ENCODE measurements around the gene TMEM170A.

TMEM170A gene

DNA sequence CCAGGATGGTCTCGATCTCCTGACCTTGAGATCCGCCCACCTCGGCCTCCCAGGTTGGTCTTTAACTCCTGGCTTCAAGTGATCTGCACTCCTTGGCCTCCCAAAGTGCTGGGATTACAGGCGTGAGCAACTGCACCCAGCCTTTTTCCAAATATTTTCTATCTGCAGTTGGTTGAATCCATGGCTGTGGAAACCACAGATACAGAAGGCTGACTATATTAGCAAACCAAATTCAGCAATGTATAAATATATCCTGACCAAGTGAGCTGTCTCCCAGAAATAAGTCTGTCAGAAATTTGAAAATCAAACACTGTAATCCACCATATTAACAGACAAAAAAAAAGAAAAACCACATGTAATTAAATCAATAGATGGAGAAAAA is 40.8 kb downstream of the TMEM170A start:
- H3K4me3 ChIP-seq (ENCODE audit: low read depth, low read length, poor library complexity, severe bottlenecking) = no peak overlapping the region
- H3K4me1 ChIP-seq (ENCODE audit: insufficient read depth, low read length, severe bottlenecking) = peaks cover 14% of the 10 kb centered on the region
- no peak overlapping the region for H3K4me2 ChIP-seq (ENCODE audit: low read length)
- no peaks in the 10 kb centered on the region for H3K9me3 ChIP-seq (ENCODE audit: low read length)
- no peaks in the 10 kb centered on the region for H3K9me2 ChIP-seq (ENCODE audit: low read depth, low read length)
- no peak overlapping the region for H3K9ac ChIP-seq (ENCODE audit: low read length)
- H2AFZ ChIP-seq (ENCODE audit: low read length) = no peak overlapping the region
- no peak overlapping the region for H3K27ac ChIP-seq (ENCODE audit: low read depth, low read length, poor library complexity, severe bottlenecking)
- TF ChIP-seq, protein P1, sequence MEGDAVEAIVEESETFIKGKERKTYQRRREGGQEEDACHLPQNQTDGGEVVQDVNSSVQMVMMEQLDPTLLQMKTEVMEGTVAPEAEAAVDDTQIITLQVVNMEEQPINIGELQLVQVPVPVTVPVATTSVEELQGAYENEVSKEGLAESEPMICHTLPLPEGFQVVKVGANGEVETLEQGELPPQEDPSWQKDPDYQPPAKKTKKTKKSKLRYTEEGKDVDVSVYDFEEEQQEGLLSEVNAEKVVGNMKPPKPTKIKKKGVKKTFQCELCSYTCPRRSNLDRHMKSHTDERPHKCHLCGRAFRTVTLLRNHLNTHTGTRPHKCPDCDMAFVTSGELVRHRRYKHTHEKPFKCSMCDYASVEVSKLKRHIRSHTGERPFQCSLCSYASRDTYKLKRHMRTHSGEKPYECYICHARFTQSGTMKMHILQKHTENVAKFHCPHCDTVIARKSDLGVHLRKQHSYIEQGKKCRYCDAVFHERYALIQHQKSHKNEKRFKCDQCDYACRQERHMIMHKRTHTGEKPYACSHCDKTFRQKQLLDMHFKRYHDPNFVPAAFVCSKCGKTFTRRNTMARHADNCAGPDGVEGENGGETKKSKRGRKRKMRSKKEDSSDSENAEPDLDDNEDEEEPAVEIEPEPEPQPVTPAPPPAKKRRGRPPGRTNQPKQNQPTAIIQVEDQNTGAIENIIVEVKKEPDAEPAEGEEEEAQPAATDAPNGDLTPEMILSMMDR (IDR thresholded peaks at IDR 0.05; ENCODE audit: low read length) = no peak
- H3F3A ChIP-seq (ENCODE audit: insufficient read depth, low read length) = no peaks in the 10 kb centered on the region
- no peaks in the 10 kb centered on the region for H4K20me1 ChIP-seq (ENCODE audit: insufficient read depth, low read length)
- H3K36me3 ChIP-seq (ENCODE audit: insufficient read depth, low read length) = no peaks in the 10 kb centered on the region; the same call in 1 of the 2 replicates
- no peaks in the 10 kb centered on the region for H3K27me3 ChIP-seq (ENCODE audit: insufficient read depth, low read length)
- H3K79me2 ChIP-seq (ENCODE audit: insufficient read depth, low read length) = peaks cover 62% of the 10 kb centered on the region

DNA sequence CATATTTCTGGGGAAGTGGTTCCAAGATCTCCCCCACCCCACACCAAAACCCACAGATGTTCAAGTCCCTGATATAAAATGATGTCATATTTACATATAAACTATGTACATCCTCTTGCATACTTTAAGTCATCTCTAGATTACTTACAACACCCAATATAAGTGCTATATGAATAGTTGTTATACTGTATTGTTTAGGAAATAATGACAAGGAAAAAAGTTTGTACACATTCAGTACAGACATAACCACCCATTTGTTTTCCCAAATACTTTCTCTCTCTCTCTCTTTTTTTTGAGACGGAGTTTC is 42.7 kb downstream of the TMEM170A start:
- Histone ChIP-seq H3K27me3 (ENCODE audit: insufficient read depth, low read length) (no peaks in the 10 kb centered on the region), H3K79me2 (ENCODE audit: insufficient read depth, low read length) (peaks cover 60% of the 10 kb centered on the region), H3F3A (ENCODE audit: insufficient read depth, low read length) (no peaks in the 10 kb centered on the region), H3K27ac (ENCODE audit: low read depth, low read length, poor library complexity, severe bottlenecking) (no peak overlapping the region), H3K4me2 (ENCODE audit: low read length) (no peak overlapping the region; the same call in 1 of the 2 replicates), H3K9ac (ENCODE audit: low read length) (no peak overlapping the region), H3K9me3 (ENCODE audit: low read length) (no peaks in the 10 kb centered on the region), H3K9me2 (ENCODE audit: low read depth, low read length) (no peaks in the 10 kb centered on the region), H3K4me3 (ENCODE audit: low read depth, low read length, poor library complexity, severe bottlenecking) (no peak overlapping the region), H3K4me1 (ENCODE audit: insufficient read depth, low read length, severe bottlenecking) (peaks cover 14% of the 10 kb centered on the region), H3K36me3 (ENCODE audit: insufficient read depth, low read length) (no peaks in the 10 kb centered on the region), H4K20me1 (ENCODE audit: insufficient read depth, low read length) (no peaks in the 10 kb centered on the region), H2AFZ (ENCODE audit: low read length) (no peak overlapping the region)
- TF ChIP-seq, protein P1 (IDR thresholded peaks at IDR 0.05; ENCODE audit: low read length) = no peak
- no peak for TF ChIP-seq EZH2 (IDR thresholded peaks at IDR 0.05; ENCODE audit: borderline replicate concordance, low read length)

DNA sequence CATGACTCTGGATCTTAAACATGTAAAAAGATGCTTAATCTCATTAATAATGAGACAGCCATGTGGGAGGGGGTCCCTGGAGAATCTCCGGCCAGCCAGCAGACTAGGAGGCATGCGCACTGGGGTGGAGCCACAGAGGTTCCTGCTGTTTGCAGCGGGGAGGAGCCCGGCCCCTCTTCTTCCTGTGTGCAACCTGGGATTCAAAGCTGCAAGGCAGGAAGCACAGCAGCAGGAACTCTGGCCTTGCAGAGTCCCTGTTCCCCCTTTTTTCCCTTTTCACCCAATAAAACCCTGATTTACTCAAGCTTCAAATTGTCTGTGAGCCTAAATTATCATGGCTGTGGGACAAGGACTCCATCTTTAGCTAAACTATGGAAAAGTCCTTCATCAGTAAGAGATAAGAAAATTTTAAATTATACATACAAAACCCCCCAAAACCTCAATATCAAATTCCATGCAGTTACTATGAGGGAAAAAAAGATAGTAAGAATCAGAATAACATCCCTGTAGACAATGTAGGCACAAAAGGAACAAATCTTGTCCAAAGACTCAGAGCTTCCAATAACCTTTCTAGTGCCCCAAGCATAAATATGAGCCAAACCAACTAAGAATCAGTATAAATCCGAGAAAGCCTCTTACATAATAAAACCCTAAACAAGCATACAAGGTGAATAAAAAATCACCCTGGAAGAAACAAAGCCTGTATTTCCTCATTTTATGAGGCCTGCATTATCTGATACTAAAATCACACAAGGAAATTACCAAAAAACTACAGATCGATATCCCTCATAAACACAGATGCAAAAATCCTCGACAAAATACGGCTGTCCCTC is 43.3 kb downstream of the TMEM170A start:
- peaks cover 57% of the 10 kb centered on the region for H3K79me2 ChIP-seq (ENCODE audit: insufficient read depth, low read length)
- H3K9ac ChIP-seq (ENCODE audit: low read length) = no peak overlapping the region; the same call in 1 of the 2 replicates
- H3K4me1 ChIP-seq (ENCODE audit: insufficient read depth, low read length, severe bottlenecking) = peaks cover 14% of the 10 kb centered on the region
- no peaks in the 10 kb centered on the region for H3K9me2 ChIP-seq (ENCODE audit: low read depth, low read length)
- no peak overlapping the region for H2AFZ ChIP-seq (ENCODE audit: low read length)
- H3K9me3 ChIP-seq (ENCODE audit: low read length) = no peaks in the 10 kb centered on the region
- no peaks in the 10 kb centered on the region for H3K27me3 ChIP-seq (ENCODE audit: insufficient read depth, low read length)
- H3K4me2 ChIP-seq (ENCODE audit: low read length) = peak overlapping the region; percentile 22
- no peak overlapping the region for H3K4me3 ChIP-seq (ENCODE audit: low read depth, low read length, poor library complexity, severe bottlenecking)
- no peaks in the 10 kb centered on the region for H3K36me3 ChIP-seq (ENCODE audit: insufficient read depth, low read length)
- no peaks in the 10 kb centered on the region for H3F3A ChIP-seq (ENCODE audit: insufficient read depth, low read length)
- no peak for TF ChIP-seq EZH2 (IDR thresholded peaks at IDR 0.05; ENCODE audit: borderline replicate concordance, low read length)
- TF ChIP-seq, protein P1 (IDR thresholded peaks at IDR 0.05; ENCODE audit: low read length) = no peak
- no peaks in the 10 kb centered on the region for H4K20me1 ChIP-seq (ENCODE audit: insufficient read depth, low read length)
- no peak overlapping the region for H3K27ac ChIP-seq (ENCODE audit: low read depth, low read length, poor library complexity, severe bottlenecking)

Data from OCI-LY1 (cell line).